ENCODE results near the gene PNPLA2. TPM values are rescaled to one million over a fixed set of nuclear protein-coding genes. Genes with fewer than 3 reads are reported as not detected.

The PNPLA2 gene
- total RNA-seq, 1 experiment from 2014 or later, result 40.2 TPM

GRCh38 chr11:774873-775592, 43.7 kb upstream of the PNPLA2 start:
- peak overlapping the region; percentile 21 for H3K27ac ChIP-seq (ENCODE audit: low read length)
- H3K9ac ChIP-seq (ENCODE audit: low read length), result peak overlapping the region; percentile 96
- POLR2A ChIA-PET (ENCODE audit: unreplicated experiment), result interaction anchor here (0.6 kb wide), 1 partner anchor 59 kb away, joined by 16 read pairs; no protein-coding TSS in a partner anchor
- peak overlapping the region; percentile 98 for H3K4me2 ChIP-seq (ENCODE audit: low read length)
- ATAC-seq (peak; percentile 60), DNase-seq (peak; percentile 67)
- H3K4me1 ChIP-seq (ENCODE audit: insufficient read depth, low read length), result peaks cover 22% of the 10 kb centered on the region
- peaks cover 26% of the 10 kb centered on the region for H4K20me1 ChIP-seq (ENCODE audit: low read length)
- H3K4me3 ChIP-seq (ENCODE audit: low read length), result peak overlapping the region; percentile 95
- peaks cover 25% of the 10 kb centered on the region; the same call in 1 of the 2 replicates for H3K36me3 ChIP-seq (ENCODE audit: low read depth, low read length)
- CTCF ChIA-PET, result interaction anchor here (0.6 to 0.7 kb wide), 2 partner anchors 49 to 221 kb away, joined by 3 to 4 read pairs; no protein-coding TSS in a partner anchor
- TF ChIP-seq EZH2 (IDR thresholded peaks at IDR 0.05; ENCODE audit: low read length, unreplicated experiment) (no peak), CTCF (conservative IDR thresholded peaks at IDR 0.05; ENCODE audit: low read depth, low read length) (no peak), EZH2phosphoT487 (IDR thresholded peaks at IDR 0.05; ENCODE audit: borderline replicate concordance, low read length) (no peak)
- no TSS peak for BruUV-seq (replicated peaks)
- H2AFZ ChIP-seq (ENCODE audit: low read length), result no peak overlapping the region
- H3K9me3 ChIP-seq (ENCODE audit: low read length), result no peaks in the 10 kb centered on the region
- H3K79me2 ChIP-seq (ENCODE audit: low read length), result peaks cover 71% of the 10 kb centered on the region
- H3F3A ChIP-seq (ENCODE audit: low read length, unreplicated experiment), result no peaks in the 10 kb centered on the region
- no peaks in the 10 kb centered on the region for H3K9me2 ChIP-seq (replicated peaks; ENCODE audit: low read length)
- intact Hi-C loops (cut with micrococcal nuclease), result no loop called here
- no peaks in the 10 kb centered on the region for H3K27me3 ChIP-seq (ENCODE audit: low read length)

GRCh38 chr11:776263-776560, 42.5 kb upstream of the PNPLA2 start:
- Histone ChIP-seq H3K4me3 (ENCODE audit: low read length) (peak overlapping the region; percentile 95), H3K27ac (ENCODE audit: low read length) (no peak overlapping the region), H3F3A (ENCODE audit: low read length, unreplicated experiment) (no peaks in the 10 kb centered on the region), H3K4me1 (ENCODE audit: insufficient read depth, low read length) (peaks cover 22% of the 10 kb centered on the region), H3K4me2 (ENCODE audit: low read length) (peak overlapping the region; percentile 98), H2AFZ (ENCODE audit: low read length) (no peak overlapping the region), H3K9ac (ENCODE audit: low read length) (peak overlapping the region; percentile 96), H3K79me2 (ENCODE audit: low read length) (peaks cover 67% of the 10 kb centered on the region), H4K20me1 (ENCODE audit: low read length) (peaks cover 26% of the 10 kb centered on the region), H3K27me3 (ENCODE audit: low read length) (no peaks in the 10 kb centered on the region), H3K9me3 (ENCODE audit: low read length) (no peaks in the 10 kb centered on the region), H3K36me3 (ENCODE audit: low read depth, low read length) (peaks cover 14% of the 10 kb centered on the region; the same call in 1 of the 2 replicates), H3K9me2 (replicated peaks; ENCODE audit: low read length) (no peaks in the 10 kb centered on the region)
- intact Hi-C loops (cut with micrococcal nuclease), result no loop called here
- DNase-seq, result no peak
- POLR2A ChIA-PET (ENCODE audit: unreplicated experiment), result interaction anchor here (0.7 kb wide), 1 partner anchor 162 kb away, joined by 11 read pairs; no protein-coding TSS in a partner anchor
- ATAC-seq, result no peak
- BruUV-seq (replicated peaks), result no TSS peak
- TF ChIP-seq EZH2phosphoT487 (IDR thresholded peaks at IDR 0.05; ENCODE audit: borderline replicate concordance, low read length) (no peak), CTCF (conservative IDR thresholded peaks at IDR 0.05; ENCODE audit: low read depth, low read length) (no peak), EZH2 (IDR thresholded peaks at IDR 0.05; ENCODE audit: low read length, unreplicated experiment) (no peak)
- CTCF ChIA-PET, result no interaction called here

All from PC-3 (cell line).